GM23338 (cell line): ENCODE data around the gene NACAD. TPM values are rescaled to one million over a fixed set of nuclear protein-coding genes. Genes with fewer than 3 reads are reported as not detected.
A peak's percentile ranks its signal among the peaks of the same experiment; 100 is the strongest.

Source experiments
- ATAC-seq: fragments of 200-7000 bp; cut with Tn5 transposase; 3 replicates; pipeline ENCODE4 v1.9.1; 2020
- DNase-seq: peaks from one replicate; pipeline ENCODE4 v3.0.0-alpha.2; 2015; ENCODE audit warnings: low spot score
- H2AFZ ChIP-seq: fragments of 200-600 bp; sonication (generic); 2 replicates; pipeline ENCODE4 v1.8.0; 2016; ENCODE audit warnings: antibody characterized with exemption, mild to moderate bottlenecking, moderate library complexity
- H3F3A ChIP-seq: fragments of 200-600 bp; sonication (generic); replicated peaks from 2 replicates; pipeline ENCODE4 v1.8.0; 2017; ENCODE audit warnings: antibody characterized with exemption, mixed run types, low read depth
- H3K27ac ChIP-seq: fragments of 200-600 bp; sonication (generic); 2 replicates; pipeline ENCODE4 v1.6.1; 2016; ENCODE audit warnings: low read depth
- H3K27me3 ChIP-seq: fragments of 200-600 bp; sonication (generic); 2 replicates; pipeline ENCODE4 v1.8.0; 2016; ENCODE audit warnings: mild to moderate bottlenecking, mixed run types, moderate library complexity; ENCODE audit not compliant: insufficient read depth
- H3K36me3 ChIP-seq: fragments of 200-600 bp; sonication (generic); 2 replicates; pipeline ENCODE4 v1.8.0; 2016; ENCODE audit warnings: mild to moderate bottlenecking; ENCODE audit not compliant: insufficient read depth
- H3K4me1 ChIP-seq: fragments of 200-600 bp; sonication (generic); 2 replicates; pipeline ENCODE4 v1.8.0; 2016; ENCODE audit warnings: mild to moderate bottlenecking, moderate library complexity; ENCODE audit not compliant: insufficient read depth
- H3K4me2 ChIP-seq: fragments of 200-600 bp; sonication (generic); 2 replicates; pipeline ENCODE4 v1.7.1; 2017; ENCODE audit warnings: mixed run types
- H3K4me3 ChIP-seq: fragments of 200-600 bp; sonication (generic); 2 replicates; pipeline ENCODE4 v1.6.1; 2016; ENCODE audit warnings: mixed run types
- H3K79me2 ChIP-seq: fragments of 200-600 bp; sonication (generic); replicated peaks from 2 replicates; pipeline ENCODE4 v1.8.0; 2017; ENCODE audit warnings: mild to moderate bottlenecking; ENCODE audit not compliant: insufficient read depth
- H3K9me2 ChIP-seq: fragments of 200-600 bp; sonication (generic); 2 replicates; pipeline ENCODE4 v1.8.0; 2017; ENCODE audit not compliant: insufficient read depth
- H4K20me1 ChIP-seq: fragments of 200-600 bp; sonication (generic); replicated peaks from 2 replicates; pipeline ENCODE4 v1.8.0; 2017; ENCODE audit warnings: mild to moderate bottlenecking; ENCODE audit not compliant: insufficient read depth
- H3K27ac Mint-ChIP-seq: 2 replicates; pipeline ENCODE4 v1.8.0; 2020; ENCODE audit warnings: inconsistent platforms, mild to moderate bottlenecking, moderate library complexity, mixed read lengths
- H3K27me3 Mint-ChIP-seq: 3 replicates; pipeline ENCODE4 v1.8.0; 2022; ENCODE audit warnings: low read depth, mild to moderate bottlenecking, moderate library complexity, mixed read lengths, inconsistent platforms; ENCODE audit not compliant: insufficient read depth, poor library complexity
- H3K36me3 Mint-ChIP-seq: 3 replicates; pipeline ENCODE4 v1.8.0; 2021; ENCODE audit warnings: low read depth, mild to moderate bottlenecking, inconsistent platforms, moderate library complexity, mixed read lengths
- H3K4me1 Mint-ChIP-seq: 3 replicates; pipeline ENCODE4 v1.8.0; 2020; ENCODE audit warnings: mild to moderate bottlenecking, inconsistent platforms, mixed read lengths
- H3K4me3 Mint-ChIP-seq: 3 replicates; pipeline ENCODE4 v1.8.0; 2021; ENCODE audit warnings: moderate library complexity, mild to moderate bottlenecking, inconsistent platforms, mixed read lengths
- H3K9me3 Mint-ChIP-seq: 3 replicates; pipeline ENCODE4 v1.8.0; 2020; ENCODE audit warnings: moderate library complexity, mild to moderate bottlenecking, inconsistent platforms, mixed read lengths
- CREB1 ChIP-seq: fragments of 250-450 bp; sonication (Bioruptor Pico); IDR thresholded peaks from 2 replicates; pipeline ENCODE4 v1.5.0; 2020; ENCODE audit warnings: low read depth, mild to moderate bottlenecking, moderate library complexity
- EZH2 ChIP-seq: fragments of 200-600 bp; sonication (generic); IDR thresholded peaks from one replicate; pipeline ENCODE4 v1.8.0; 2017; ENCODE audit warnings: antibody characterized with exemption, mild to moderate bottlenecking, low read depth; ENCODE audit not compliant: unreplicated experiment
- EZH2phosphoT487 ChIP-seq: fragments of 200-600 bp; sonication (generic); IDR thresholded peaks from one replicate; pipeline ENCODE4 v1.8.1; 2018; ENCODE audit warnings: antibody characterized with exemption; ENCODE audit not compliant: unreplicated experiment
- JUNB ChIP-seq: IDR thresholded peaks from one replicate; pipeline ENCODE4 v1.6.1; 2016; ENCODE audit warnings: antibody characterized with exemption; ENCODE audit not compliant: unreplicated experiment
- NANOG ChIP-seq: IDR thresholded peaks from 2 replicates; pipeline ENCODE4 v1.6.1; 2016; ENCODE audit warnings: antibody characterized with exemption, borderline replicate concordance
- STAT1 ChIP-seq: IDR thresholded peaks from one replicate; pipeline ENCODE4 v1.6.1; 2016; ENCODE audit warnings: antibody characterized with exemption; ENCODE audit not compliant: unreplicated experiment
- ZNF114 ChIP-seq: fragments of 250-450 bp; sonication (Bioruptor Pico); IDR thresholded peaks from 2 replicates; pipeline ENCODE4 v1.5.0; 2020; ENCODE audit warnings: mild to moderate bottlenecking, moderate library complexity
- polyA plus RNA-seq: library from polyadenylated mRNA; unstranded; fragments of >200 nt; fragmentation: Nextera tagmentation; extraction: Ambion mirVana; gene quantifications from 2 replicates; pipeline ENCODE4 v1.2.1, GENCODE V29; 2016
- total RNA-seq: library from RNA; depleted of rRNA; stranded (reverse); fragments of >200 nt; shearing (Covaris generic); gene quantifications from 2 replicates; pipeline ENCODE4 v1.2.3, GENCODE V29; 2014
- TF ChIP-seq, protein P1 (sequence below): IDR thresholded peaks from 2 replicates; pipeline ENCODE4 v1.6.1; 2016; ENCODE audit warnings: antibody characterized with exemption
- TF ChIP-seq, protein P2 (sequence below): IDR thresholded peaks from one replicate; pipeline ENCODE4 v1.6.1; 2018; ENCODE audit warnings: antibody characterized with exemption; ENCODE audit not compliant: unreplicated experiment
- TF ChIP-seq, protein P3 (sequence below): fragments of 250-450 bp; sonication (Bioruptor Pico); IDR thresholded peaks from 2 replicates; pipeline ENCODE4 v1.5.0; 2020; ENCODE audit warnings: mild to moderate bottlenecking, moderate library complexity
- TF ChIP-seq, protein P4 (sequence below), 2 experiments: fragments of 200-600 bp in 1 of 2; sonication (generic) in 1 of 2; conservative IDR thresholded peaks; 2 replicates each; pipeline versions ENCODE4 v1.5.1 to v1.6.1; 2016 to 2017; ENCODE audit warnings: antibody characterized with exemption in 2 of 2, low read depth in 2 of 2, mild to moderate bottlenecking in 2 of 2, moderate library complexity in 1 of 2

NACAD gene
- total and polyA plus RNA-seq, 2 experiments from 2014 or later = 6.1 to 11.2 TPM

DNA sequence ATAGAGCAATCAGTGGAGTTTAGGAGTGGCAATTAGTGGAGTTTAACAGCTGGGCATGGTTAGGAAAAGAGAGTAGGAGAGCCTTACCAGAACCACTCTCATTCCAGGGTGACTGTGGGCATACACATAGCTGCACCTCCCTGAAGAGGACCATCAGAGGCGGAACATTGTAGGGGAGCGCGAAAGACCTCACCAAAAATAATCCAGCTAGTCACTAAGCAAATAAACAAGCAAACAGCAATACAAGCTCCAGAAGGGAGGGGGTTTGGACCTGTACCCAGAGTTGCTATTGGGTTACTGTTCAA lies 4.1 kb upstream of the NACAD start:
- DNase-seq = no peak
- Histone ChIP-seq H3F3A (0 out of 2 replicates have a peak, but pooled peaks cover 11% of the 10 kb centered on the region), H3K4me1 (peaks cover 15% of the 10 kb centered on the region; the same call in 1 of the 2 replicates), H3K9me2 (no peaks in the 10 kb centered on the region), H3K79me2 (no peaks in the 10 kb centered on the region), H2AFZ (0 out of 2 replicates have a peak overlapping the region, but pooled peaks have one; percentile 0), H3K27ac (no peak overlapping the region), H3K4me3 (peak overlapping the region; percentile 29; the same call in 1 of the 2 replicates), H4K20me1 (no peaks in the 10 kb centered on the region), H3K4me2 (peak overlapping the region; percentile 46), H3K27me3 (0 out of 2 replicates have a peak, but pooled peaks cover 6% of the 10 kb centered on the region), H3K36me3 (no peaks in the 10 kb centered on the region)
- TF ChIP-seq ZNF114 (CRISPR knock-in tag) (no peak), CREB1 (CRISPR knock-in tag) (no peak), STAT1 (no peak), JUNB (no peak), EZH2phosphoT487 (no peak), EZH2 (no peak), NANOG (no peak)
- TF ChIP-seq, protein P1, sequence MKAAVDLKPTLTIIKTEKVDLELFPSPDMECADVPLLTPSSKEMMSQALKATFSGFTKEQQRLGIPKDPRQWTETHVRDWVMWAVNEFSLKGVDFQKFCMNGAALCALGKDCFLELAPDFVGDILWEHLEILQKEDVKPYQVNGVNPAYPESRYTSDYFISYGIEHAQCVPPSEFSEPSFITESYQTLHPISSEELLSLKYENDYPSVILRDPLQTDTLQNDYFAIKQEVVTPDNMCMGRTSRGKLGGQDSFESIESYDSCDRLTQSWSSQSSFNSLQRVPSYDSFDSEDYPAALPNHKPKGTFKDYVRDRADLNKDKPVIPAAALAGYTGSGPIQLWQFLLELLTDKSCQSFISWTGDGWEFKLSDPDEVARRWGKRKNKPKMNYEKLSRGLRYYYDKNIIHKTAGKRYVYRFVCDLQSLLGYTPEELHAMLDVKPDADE = no peak
- TF ChIP-seq, protein P2, sequence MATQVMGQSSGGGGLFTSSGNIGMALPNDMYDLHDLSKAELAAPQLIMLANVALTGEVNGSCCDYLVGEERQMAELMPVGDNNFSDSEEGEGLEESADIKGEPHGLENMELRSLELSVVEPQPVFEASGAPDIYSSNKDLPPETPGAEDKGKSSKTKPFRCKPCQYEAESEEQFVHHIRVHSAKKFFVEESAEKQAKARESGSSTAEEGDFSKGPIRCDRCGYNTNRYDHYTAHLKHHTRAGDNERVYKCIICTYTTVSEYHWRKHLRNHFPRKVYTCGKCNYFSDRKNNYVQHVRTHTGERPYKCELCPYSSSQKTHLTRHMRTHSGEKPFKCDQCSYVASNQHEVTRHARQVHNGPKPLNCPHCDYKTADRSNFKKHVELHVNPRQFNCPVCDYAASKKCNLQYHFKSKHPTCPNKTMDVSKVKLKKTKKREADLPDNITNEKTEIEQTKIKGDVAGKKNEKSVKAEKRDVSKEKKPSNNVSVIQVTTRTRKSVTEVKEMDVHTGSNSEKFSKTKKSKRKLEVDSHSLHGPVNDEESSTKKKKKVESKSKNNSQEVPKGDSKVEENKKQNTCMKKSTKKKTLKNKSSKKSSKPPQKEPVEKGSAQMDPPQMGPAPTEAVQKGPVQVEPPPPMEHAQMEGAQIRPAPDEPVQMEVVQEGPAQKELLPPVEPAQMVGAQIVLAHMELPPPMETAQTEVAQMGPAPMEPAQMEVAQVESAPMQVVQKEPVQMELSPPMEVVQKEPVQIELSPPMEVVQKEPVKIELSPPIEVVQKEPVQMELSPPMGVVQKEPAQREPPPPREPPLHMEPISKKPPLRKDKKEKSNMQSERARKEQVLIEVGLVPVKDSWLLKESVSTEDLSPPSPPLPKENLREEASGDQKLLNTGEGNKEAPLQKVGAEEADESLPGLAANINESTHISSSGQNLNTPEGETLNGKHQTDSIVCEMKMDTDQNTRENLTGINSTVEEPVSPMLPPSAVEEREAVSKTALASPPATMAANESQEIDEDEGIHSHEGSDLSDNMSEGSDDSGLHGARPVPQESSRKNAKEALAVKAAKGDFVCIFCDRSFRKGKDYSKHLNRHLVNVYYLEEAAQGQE = no peak
- TF ChIP-seq, protein P3, sequence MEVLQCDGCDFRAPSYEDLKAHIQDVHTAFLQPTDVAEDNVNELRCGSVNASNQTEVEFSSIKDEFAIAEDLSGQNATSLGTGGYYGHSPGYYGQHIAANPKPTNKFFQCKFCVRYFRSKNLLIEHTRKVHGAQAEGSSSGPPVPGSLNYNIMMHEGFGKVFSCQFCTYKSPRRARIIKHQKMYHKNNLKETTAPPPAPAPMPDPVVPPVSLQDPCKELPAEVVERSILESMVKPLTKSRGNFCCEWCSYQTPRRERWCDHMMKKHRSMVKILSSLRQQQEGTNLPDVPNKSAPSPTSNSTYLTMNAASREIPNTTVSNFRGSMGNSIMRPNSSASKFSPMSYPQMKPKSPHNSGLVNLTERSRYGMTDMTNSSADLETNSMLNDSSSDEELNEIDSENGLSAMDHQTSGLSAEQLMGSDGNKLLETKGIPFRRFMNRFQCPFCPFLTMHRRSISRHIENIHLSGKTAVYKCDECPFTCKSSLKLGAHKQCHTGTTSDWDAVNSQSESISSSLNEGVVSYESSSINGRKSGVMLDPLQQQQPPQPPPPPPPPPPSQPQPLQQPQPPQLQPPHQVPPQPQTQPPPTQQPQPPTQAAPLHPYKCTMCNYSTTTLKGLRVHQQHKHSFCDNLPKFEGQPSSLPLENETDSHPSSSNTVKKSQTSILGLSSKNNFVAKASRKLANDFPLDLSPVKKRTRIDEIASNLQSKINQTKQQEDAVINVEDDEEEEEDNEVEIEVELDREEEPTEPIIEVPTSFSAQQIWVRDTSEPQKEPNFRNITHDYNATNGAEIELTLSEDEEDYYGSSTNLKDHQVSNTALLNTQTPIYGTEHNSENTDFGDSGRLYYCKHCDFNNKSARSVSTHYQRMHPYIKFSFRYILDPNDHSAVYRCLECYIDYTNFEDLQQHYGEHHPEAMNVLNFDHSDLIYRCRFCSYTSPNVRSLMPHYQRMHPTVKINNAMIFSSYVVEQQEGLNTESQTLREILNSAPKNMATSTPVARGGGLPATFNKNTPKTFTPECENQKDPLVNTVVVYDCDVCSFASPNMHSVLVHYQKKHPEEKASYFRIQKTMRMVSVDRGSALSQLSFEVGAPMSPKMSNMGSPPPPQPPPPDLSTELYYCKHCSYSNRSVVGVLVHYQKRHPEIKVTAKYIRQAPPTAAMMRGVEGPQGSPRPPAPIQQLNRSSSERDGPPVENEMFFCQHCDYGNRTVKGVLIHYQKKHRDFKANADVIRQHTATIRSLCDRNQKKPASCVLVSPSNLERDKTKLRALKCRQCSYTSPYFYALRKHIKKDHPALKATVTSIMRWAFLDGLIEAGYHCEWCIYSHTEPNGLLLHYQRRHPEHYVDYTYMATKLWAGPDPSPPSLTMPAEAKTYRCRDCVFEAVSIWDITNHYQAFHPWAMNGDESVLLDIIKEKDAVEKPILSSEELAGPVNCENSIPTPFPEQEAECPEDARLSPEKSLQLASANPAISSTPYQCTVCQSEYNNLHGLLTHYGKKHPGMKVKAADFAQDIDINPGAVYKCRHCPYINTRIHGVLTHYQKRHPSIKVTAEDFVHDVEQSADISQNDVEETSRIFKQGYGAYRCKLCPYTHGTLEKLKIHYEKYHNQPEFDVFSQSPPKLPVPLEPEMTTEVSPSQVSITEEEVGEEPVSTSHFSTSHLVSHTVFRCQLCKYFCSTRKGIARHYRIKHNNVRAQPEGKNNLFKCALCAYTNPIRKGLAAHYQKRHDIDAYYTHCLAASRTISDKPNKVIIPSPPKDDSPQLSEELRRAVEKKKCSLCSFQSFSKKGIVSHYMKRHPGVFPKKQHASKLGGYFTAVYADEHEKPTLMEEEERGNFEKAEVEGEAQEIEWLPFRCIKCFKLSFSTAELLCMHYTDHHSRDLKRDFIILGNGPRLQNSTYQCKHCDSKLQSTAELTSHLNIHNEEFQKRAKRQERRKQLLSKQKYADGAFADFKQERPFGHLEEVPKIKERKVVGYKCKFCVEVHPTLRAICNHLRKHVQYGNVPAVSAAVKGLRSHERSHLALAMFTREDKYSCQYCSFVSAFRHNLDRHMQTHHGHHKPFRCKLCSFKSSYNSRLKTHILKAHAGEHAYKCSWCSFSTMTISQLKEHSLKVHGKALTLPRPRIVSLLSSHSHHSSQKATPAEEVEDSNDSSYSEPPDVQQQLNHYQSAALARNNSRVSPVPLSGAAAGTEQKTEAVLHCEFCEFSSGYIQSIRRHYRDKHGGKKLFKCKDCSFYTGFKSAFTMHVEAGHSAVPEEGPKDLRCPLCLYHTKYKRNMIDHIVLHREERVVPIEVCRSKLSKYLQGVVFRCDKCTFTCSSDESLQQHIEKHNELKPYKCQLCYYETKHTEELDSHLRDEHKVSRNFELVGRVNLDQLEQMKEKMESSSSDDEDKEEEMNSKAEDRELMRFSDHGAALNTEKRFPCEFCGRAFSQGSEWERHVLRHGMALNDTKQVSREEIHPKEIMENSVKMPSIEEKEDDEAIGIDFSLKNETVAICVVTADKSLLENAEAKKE = no peak
- TF ChIP-seq, protein P4, sequence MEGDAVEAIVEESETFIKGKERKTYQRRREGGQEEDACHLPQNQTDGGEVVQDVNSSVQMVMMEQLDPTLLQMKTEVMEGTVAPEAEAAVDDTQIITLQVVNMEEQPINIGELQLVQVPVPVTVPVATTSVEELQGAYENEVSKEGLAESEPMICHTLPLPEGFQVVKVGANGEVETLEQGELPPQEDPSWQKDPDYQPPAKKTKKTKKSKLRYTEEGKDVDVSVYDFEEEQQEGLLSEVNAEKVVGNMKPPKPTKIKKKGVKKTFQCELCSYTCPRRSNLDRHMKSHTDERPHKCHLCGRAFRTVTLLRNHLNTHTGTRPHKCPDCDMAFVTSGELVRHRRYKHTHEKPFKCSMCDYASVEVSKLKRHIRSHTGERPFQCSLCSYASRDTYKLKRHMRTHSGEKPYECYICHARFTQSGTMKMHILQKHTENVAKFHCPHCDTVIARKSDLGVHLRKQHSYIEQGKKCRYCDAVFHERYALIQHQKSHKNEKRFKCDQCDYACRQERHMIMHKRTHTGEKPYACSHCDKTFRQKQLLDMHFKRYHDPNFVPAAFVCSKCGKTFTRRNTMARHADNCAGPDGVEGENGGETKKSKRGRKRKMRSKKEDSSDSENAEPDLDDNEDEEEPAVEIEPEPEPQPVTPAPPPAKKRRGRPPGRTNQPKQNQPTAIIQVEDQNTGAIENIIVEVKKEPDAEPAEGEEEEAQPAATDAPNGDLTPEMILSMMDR (conservative IDR thresholded peaks at IDR 0.05; ENCODE audit: low read depth in 2 of 2) = no peak
- no peak for ATAC-seq
- Mint-ChIP-seq H3K4me3 (peak overlapping the region; percentile 5; the same call in 1 of the 3 replicates), H3K9me3 (no peaks in the 10 kb centered on the region; the same call in 2 of the 3 replicates), H3K36me3 (no peaks in the 10 kb centered on the region), H3K4me1 (peaks cover 10% of the 10 kb centered on the region), H3K27ac (peak overlapping the region; percentile 41; the same call in 1 of the 2 replicates), H3K27me3 (peaks cover 15% of the 10 kb centered on the region)
